ENCODE measurements around the gene SPATA24.

DNA sequence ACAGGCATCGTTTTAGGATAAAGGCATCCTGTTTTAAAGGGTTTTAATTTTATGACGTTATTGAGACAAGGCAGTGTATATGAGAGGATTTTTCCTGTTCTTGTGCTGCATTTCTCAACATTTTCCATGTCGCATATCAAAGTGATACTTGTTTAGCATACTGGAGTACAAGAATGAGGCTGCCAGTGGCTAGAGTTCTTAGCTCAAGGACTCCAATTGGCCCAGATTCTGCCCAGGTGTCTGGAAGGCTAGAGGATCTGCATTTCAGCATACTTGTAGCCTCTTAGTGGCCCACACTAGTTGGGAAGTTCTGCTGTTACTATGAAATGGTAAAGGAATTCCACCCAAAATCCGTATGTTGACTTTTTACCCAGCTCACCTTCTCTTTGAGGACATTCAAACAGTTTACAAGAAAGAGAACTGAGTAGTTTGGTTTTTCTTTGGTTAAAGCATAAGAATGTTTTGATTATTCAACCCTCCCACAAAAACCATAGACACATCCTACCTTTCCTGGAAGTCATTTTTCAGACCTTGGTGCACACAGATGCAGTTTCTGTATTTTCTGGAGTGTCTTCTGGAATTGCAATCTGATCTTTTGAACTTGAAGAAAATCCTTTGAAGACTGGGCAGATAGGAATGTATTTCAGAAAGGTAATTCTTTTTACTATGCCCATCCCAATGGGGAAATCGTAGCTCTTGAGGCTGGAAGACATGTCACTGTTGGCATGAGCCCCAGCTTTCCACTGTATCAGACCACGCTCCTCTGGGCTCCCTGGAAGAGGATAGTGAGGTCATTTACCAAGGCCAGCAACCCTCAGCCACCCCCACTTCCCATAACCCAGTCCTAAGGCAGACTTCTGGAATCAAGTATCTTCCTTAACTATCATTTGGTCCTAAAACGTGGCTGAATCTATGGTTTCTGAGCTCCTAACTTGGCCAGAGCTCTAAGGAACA lies 32.1 kb downstream of the SPATA24 start:
- TF ChIP-seq CTCF (IDR thresholded peaks at IDR 0.05) (no peak), POLR2A (IDR thresholded peaks at IDR 0.05) (no peak)

Measured in body of pancreas (tissue), 4 donors.